ENCODE data around the gene RCL1.

The RCL1 gene

DNA sequence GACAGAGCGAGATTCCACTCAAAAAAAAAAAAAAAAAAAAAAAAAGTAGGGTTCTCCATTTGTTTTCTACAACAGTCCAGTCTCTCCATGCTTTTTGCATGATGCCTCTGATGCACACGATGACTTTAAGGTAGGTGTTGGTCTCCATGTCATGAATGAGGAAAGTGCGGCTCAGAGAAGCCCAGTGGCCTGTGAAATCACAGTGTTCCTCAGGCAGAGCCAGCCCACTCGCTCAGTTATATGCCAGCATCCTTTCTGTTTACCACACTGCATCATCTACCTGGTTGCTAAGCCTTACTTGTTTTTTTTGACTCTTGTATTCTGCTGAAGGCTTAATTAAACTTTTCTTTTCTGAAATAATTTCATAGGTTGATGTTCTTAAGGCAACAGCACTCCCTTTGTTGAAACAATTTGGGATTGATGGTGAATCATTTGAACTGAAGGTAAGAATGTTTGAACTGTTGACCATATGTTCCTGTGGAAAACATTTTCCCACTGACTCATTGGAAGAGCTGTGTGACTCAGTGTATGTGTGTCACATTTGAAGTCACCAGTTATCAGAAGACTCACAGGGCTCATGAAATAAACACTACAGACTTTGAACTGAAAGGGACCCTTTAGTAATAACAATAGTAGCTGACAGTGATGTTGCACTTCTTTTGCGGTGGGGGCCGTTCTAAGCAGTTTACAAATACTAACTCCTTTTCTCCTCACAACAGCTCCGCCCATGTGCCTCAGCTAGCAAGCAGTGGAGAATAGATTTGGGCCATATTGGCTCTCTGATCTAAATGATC lies 40.2 kb downstream of the RCL1 start:
- TF ChIP-seq, protein P1, sequence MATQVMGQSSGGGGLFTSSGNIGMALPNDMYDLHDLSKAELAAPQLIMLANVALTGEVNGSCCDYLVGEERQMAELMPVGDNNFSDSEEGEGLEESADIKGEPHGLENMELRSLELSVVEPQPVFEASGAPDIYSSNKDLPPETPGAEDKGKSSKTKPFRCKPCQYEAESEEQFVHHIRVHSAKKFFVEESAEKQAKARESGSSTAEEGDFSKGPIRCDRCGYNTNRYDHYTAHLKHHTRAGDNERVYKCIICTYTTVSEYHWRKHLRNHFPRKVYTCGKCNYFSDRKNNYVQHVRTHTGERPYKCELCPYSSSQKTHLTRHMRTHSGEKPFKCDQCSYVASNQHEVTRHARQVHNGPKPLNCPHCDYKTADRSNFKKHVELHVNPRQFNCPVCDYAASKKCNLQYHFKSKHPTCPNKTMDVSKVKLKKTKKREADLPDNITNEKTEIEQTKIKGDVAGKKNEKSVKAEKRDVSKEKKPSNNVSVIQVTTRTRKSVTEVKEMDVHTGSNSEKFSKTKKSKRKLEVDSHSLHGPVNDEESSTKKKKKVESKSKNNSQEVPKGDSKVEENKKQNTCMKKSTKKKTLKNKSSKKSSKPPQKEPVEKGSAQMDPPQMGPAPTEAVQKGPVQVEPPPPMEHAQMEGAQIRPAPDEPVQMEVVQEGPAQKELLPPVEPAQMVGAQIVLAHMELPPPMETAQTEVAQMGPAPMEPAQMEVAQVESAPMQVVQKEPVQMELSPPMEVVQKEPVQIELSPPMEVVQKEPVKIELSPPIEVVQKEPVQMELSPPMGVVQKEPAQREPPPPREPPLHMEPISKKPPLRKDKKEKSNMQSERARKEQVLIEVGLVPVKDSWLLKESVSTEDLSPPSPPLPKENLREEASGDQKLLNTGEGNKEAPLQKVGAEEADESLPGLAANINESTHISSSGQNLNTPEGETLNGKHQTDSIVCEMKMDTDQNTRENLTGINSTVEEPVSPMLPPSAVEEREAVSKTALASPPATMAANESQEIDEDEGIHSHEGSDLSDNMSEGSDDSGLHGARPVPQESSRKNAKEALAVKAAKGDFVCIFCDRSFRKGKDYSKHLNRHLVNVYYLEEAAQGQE (IDR thresholded peaks at IDR 0.05; ENCODE audit: insufficient read depth in 1 of 2, low read depth in 2 of 2, low read length in 2 of 2) = no peak
- TF ChIP-seq SIN3A (IDR thresholded peaks at IDR 0.05; ENCODE audit: borderline replicate concordance, insufficient read depth, low read length) (no peak), FOXP2 (optimal IDR thresholded peaks at IDR 0.05; ENCODE audit: borderline replicate concordance, extremely low read depth, extremely low read length, insufficient read depth) (no peak), TAF1 (IDR thresholded peaks at IDR 0.05; ENCODE audit: borderline replicate concordance, insufficient read depth, low read length) (no peak), POLR2AphosphoS5 (IDR thresholded peaks at IDR 0.05; ENCODE audit: low read depth, low read length) (no peak)

DNA sequence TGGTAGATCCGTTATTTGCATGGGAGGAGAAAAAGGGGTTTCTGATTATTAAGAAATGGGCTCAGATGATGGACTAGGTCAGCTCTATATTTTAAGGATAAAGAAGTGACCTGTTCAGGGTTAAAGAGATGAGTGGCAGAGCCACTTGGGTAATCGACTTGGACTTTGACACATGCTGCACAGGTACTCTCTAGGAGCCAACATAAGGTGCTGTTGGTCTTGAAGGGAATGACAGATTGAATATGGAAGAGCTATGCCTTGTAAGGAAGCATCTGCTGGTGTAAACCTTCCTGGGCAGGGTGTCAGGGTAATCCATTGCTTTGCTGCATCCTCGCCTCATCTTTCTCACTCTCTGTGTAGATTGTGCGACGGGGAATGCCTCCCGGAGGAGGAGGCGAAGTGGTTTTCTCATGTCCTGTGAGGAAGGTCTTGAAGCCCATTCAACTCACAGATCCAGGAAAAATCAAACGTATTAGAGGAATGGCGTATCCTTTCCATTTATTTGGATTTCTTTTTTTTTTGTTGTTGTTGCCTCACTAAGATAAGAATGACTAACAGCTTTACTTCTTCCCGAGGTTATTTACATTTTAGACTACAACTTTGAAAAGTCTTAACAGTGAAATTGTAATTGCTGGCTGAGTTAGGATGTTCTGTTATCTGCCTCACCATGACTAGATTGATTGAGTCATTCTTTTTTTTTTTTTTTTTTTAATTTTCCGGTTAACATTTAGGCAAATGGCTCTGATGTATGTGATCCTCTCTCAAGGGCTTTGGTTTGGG lies 41.2 kb downstream of the RCL1 start:
- no peak for TF ChIP-seq FOXP2 (optimal IDR thresholded peaks at IDR 0.05; ENCODE audit: borderline replicate concordance, extremely low read depth, extremely low read length, insufficient read depth)
- TF ChIP-seq TAF1 (IDR thresholded peaks at IDR 0.05; ENCODE audit: borderline replicate concordance, insufficient read depth, low read length) = no peak
- TF ChIP-seq, protein P1 (IDR thresholded peaks at IDR 0.05; ENCODE audit: insufficient read depth in 1 of 2, low read depth in 2 of 2, low read length in 2 of 2) = no peak
- TF ChIP-seq POLR2AphosphoS5 (IDR thresholded peaks at IDR 0.05; ENCODE audit: low read depth, low read length) = no peak

DNA sequence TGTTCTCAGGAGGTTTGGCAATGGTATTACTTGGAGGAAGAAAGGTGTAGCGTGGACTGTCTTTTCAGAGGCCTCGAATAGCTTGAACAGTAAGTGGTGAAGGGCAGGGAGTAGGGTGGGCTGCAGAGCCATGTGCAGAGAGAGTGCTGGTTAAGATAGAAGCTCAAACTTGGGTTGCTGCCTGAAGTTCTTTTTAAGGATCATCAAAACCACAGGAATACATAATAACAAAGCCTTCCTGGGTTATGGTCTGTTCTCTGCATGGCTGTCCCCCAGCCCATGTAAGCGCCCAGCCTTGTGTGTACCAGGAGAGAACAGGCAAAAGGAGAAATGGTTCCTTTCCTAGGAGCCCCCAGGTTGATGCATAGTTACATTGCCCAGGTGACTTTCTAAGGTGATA lies 43.9 kb downstream of the RCL1 start:
- TF ChIP-seq, protein P1 (IDR thresholded peaks at IDR 0.05; ENCODE audit: insufficient read depth in 1 of 2, low read depth in 2 of 2, low read length in 2 of 2) = no peak
- TF ChIP-seq TAF1 (IDR thresholded peaks at IDR 0.05; ENCODE audit: borderline replicate concordance, insufficient read depth, low read length) (no peak), POLR2AphosphoS5 (IDR thresholded peaks at IDR 0.05; ENCODE audit: low read depth, low read length) (no peak), SIN3A (IDR thresholded peaks at IDR 0.05; ENCODE audit: borderline replicate concordance, insufficient read depth, low read length) (no peak), FOXP2 (optimal IDR thresholded peaks at IDR 0.05; ENCODE audit: borderline replicate concordance, extremely low read depth, extremely low read length, insufficient read depth) (no peak)

DNA sequence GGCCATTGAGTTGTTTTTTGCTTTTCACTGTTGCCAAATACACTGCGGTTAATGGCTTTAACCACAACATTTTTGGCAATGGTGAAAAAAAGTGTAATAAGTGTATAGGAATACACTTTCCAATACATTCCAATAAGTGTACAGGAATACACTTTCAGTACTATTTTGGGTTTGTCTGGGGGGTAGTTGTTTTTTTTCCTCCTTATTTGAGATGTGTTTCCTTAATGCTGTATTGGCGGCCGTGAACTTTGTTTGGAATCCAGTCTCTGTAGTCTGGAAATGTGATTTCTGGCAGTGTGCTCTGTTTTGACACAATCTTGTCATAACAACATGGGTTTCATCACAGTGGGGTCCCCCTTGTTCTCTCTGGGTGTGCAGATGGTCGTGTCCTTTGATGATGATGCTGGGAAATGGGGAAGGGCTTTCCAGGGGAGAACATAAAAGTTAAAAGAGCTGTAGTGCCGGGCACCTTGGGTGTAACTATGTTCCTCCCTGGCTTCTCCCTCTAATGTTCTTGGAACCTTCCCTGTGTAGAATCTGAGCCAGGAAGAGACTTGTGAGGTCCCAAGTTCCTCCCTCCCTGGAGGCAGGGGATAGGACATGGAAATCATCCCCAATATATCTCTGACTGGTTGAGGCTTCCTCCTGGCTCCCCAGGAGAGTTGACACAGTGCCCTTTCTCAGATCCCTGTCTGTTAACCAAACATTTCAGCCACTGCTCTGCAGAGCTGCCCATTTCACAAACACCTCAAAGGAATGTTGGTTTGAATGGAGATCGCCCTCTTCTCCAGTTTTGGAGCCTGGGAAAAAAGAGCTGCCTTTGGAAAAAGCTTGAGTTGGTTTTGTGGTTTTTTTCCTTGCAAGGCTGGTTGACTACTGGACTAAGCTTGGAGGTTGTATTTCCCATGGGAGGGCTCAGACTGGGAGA lies 44.8 kb downstream of the RCL1 start:
- TF ChIP-seq TAF1 (IDR thresholded peaks at IDR 0.05; ENCODE audit: borderline replicate concordance, insufficient read depth, low read length) = no peak
- TF ChIP-seq, protein P1 (IDR thresholded peaks at IDR 0.05; ENCODE audit: insufficient read depth in 1 of 2, low read depth in 2 of 2, low read length in 2 of 2) = no peak
- no peak for TF ChIP-seq SIN3A (IDR thresholded peaks at IDR 0.05; ENCODE audit: borderline replicate concordance, insufficient read depth, low read length)
- no peak for TF ChIP-seq POLR2AphosphoS5 (IDR thresholded peaks at IDR 0.05; ENCODE audit: low read depth, low read length)
- no peak for TF ChIP-seq FOXP2 (optimal IDR thresholded peaks at IDR 0.05; ENCODE audit: borderline replicate concordance, extremely low read depth, extremely low read length, insufficient read depth)

All from PFSK-1 (cell line).